ENCODE measurements around the gene FNDC3A. TPM values are rescaled to one million over a fixed set of nuclear protein-coding genes. Genes with fewer than 3 reads are reported as not detected.

The FNDC3A gene
- total RNA-seq, 1 donor from 2014 or later = 40.7 TPM

- DNase-seq (ENCODE audit: low spot score) = no peak
Observed at GRCh38 chr13:49251326-49251725, 275.6 kb downstream of the FNDC3A start.

GRCh38 chr13:49253310-49253709 is 277.6 kb downstream of the FNDC3A start:
- no peak for DNase-seq (ENCODE audit: low spot score)

- DNase-seq (ENCODE audit: low spot score) = no peak
Observed at GRCh38 chr13:49254007-49254406, 278.3 kb downstream of the FNDC3A start.

GRCh38 chr13:49256841-49257240 is 281.1 kb downstream of the FNDC3A start:
- DNase-seq (ENCODE audit: low spot score) = no peak

- DNase-seq (ENCODE audit: low spot score) = no peak
Observed at GRCh38 chr13:49258089-49258796, 282.5 kb downstream of the FNDC3A start.

Other genes with a start within 250 kb of the FNDC3A start
- gene MLNR, start 244.4 kb downstream of the FNDC3A start, total RNA-seq = not detected

Data from mesenteric fat pad (tissue), 1 donor.